Rectal smooth muscle tissue (tissue), 1 donor: ENCODE data around the gene DSCAML1.
"Not testable (repeated sequence)": the region's sequence is repeated elsewhere in the genome, so short reads cannot be mapped to it uniquely, and the experiment has no call there.

Experiments
- H3K27ac ChIP-seq: one replicate; pipeline ENCODE4 v1.7.0; 2013; ENCODE audit warnings: low read depth, low read length, inconsistent platforms
- H3K27me3 ChIP-seq: one replicate; pipeline ENCODE4 v1.7.0; 2013; ENCODE audit warnings: low read length; ENCODE audit not compliant: control insufficient read depth, insufficient read depth
- H3K36me3 ChIP-seq: one replicate; pipeline ENCODE4 v1.7.0; 2013; ENCODE audit warnings: low read length; ENCODE audit not compliant: control insufficient read depth, insufficient read depth
- H3K4me1 ChIP-seq: one replicate; pipeline ENCODE4 v1.7.0; 2013; ENCODE audit warnings: low read length; ENCODE audit not compliant: control insufficient read depth, insufficient read depth
- H3K4me3 ChIP-seq: one replicate; pipeline ENCODE4 v1.7.0; 2013; ENCODE audit warnings: low read length
- H3K9ac ChIP-seq: one replicate; pipeline ENCODE4 v1.7.0; 2013; ENCODE audit warnings: low read length

The DSCAML1 gene

GRCh38 chr11:117457031-117457785 is 339.8 kb downstream of the DSCAML1 start:
- Histone ChIP-seq H3K9ac (no peak overlapping the region), H3K36me3 (no peaks in the 10 kb centered on the region), H3K4me3 (no peak overlapping the region), H3K27ac (no peak overlapping the region), H3K27me3 (no peaks in the 10 kb centered on the region), H3K4me1 (no peaks in the 10 kb centered on the region)

- not testable (repeated sequence) for H3K27me3 ChIP-seq, H3K4me1 ChIP-seq, H3K4me3 ChIP-seq, H3K9ac ChIP-seq, H3K27ac ChIP-seq, H3K36me3 ChIP-seq
These were observed 340.3 kb downstream of the DSCAML1 start for GRCh38 chr11:117456721-117457029.

- Histone ChIP-seq H3K4me3 (no peak overlapping the region), H3K9ac (no peak overlapping the region), H3K4me1 (no peaks in the 10 kb centered on the region), H3K27me3 (no peaks in the 10 kb centered on the region), H3K27ac (no peak overlapping the region), H3K36me3 (no peaks in the 10 kb centered on the region)
These were observed 340.8 kb downstream of the DSCAML1 start for GRCh38 chr11:117456027-117456720.

- H3K27me3 ChIP-seq, result no peaks in the 10 kb centered on the region
- no peaks in the 10 kb centered on the region for H3K36me3 ChIP-seq
- no peak overlapping the region for H3K9ac ChIP-seq
- no peak overlapping the region for H3K27ac ChIP-seq
- H3K4me1 ChIP-seq, result no peaks in the 10 kb centered on the region
- H3K4me3 ChIP-seq, result no peak overlapping the region
These were observed 342.5 kb downstream of the DSCAML1 start for GRCh38 chr11:117454564-117454917.

GRCh38 chr11:117453886-117454563 is 343.0 kb downstream of the DSCAML1 start:
- Histone ChIP-seq H3K27ac (no peak overlapping the region), H3K4me3 (no peak overlapping the region), H3K27me3 (no peaks in the 10 kb centered on the region), H3K4me1 (no peaks in the 10 kb centered on the region), H3K36me3 (no peaks in the 10 kb centered on the region), H3K9ac (no peak overlapping the region)

GRCh38 chr11:117449111-117449693 is 347.8 kb downstream of the DSCAML1 start:
- H3K4me1 ChIP-seq, result no peaks in the 10 kb centered on the region
- H3K27me3 ChIP-seq, result no peaks in the 10 kb centered on the region
- no peak overlapping the region for H3K27ac ChIP-seq
- no peak overlapping the region for H3K9ac ChIP-seq
- H3K4me3 ChIP-seq, result no peak overlapping the region
- H3K36me3 ChIP-seq, result no peaks in the 10 kb centered on the region

- no peak overlapping the region for H3K27ac ChIP-seq
- H3K36me3 ChIP-seq, result no peaks in the 10 kb centered on the region
- H3K27me3 ChIP-seq, result no peaks in the 10 kb centered on the region
- no peaks in the 10 kb centered on the region for H3K4me1 ChIP-seq
- H3K9ac ChIP-seq, result no peak overlapping the region
- H3K4me3 ChIP-seq, result no peak overlapping the region
These were observed 352.0 kb downstream of the DSCAML1 start for GRCh38 chr11:117444711-117445658.

- H3K4me3 ChIP-seq, result no peak overlapping the region
- no peak overlapping the region for H3K27ac ChIP-seq
- no peak overlapping the region for H3K9ac ChIP-seq
- H3K4me1 ChIP-seq, result no peaks in the 10 kb centered on the region
- H3K27me3 ChIP-seq, result no peaks in the 10 kb centered on the region
- H3K36me3 ChIP-seq, result no peaks in the 10 kb centered on the region
These were observed 352.8 kb downstream of the DSCAML1 start for GRCh38 chr11:117444256-117444655.

- Histone ChIP-seq H3K4me1 (no peaks in the 10 kb centered on the region), H3K27ac (no peak overlapping the region), H3K9ac (no peak overlapping the region), H3K36me3 (no peaks in the 10 kb centered on the region), H3K4me3 (no peak overlapping the region), H3K27me3 (no peaks in the 10 kb centered on the region)
These were observed 353.5 kb downstream of the DSCAML1 start for GRCh38 chr11:117443266-117444186.

- H3K36me3 ChIP-seq, result no peaks in the 10 kb centered on the region
- no peak overlapping the region for H3K9ac ChIP-seq
- H3K27me3 ChIP-seq, result no peaks in the 10 kb centered on the region
- no peak overlapping the region for H3K4me3 ChIP-seq
- no peaks in the 10 kb centered on the region for H3K4me1 ChIP-seq
- no peak overlapping the region for H3K27ac ChIP-seq
These were observed 354.2 kb downstream of the DSCAML1 start for GRCh38 chr11:117442869-117443239.
